ENCODE data around the gene ASCL3. TPM values are rescaled to one million over a fixed set of nuclear protein-coding genes. Genes with fewer than 3 reads are reported as not detected.
"Not testable (repeated sequence)": the region's sequence is repeated elsewhere in the genome, so short reads cannot be mapped to it uniquely, and the experiment has no call there.

ASCL3 gene
- total RNA-seq, 1 donor from 2014 or later: not detected

GRCh38 chr11:8911029-8911823 is 31.6 kb downstream of the ASCL3 start, which contains the start of gene AKIP1:
Gene AKIP1, plus strand, starts transcription at chr11:8911189. Its CDS starts 261 bp downstream, at chr11:8911450.
- intact Hi-C loops (cut with micrococcal nuclease): loop anchor here (1.0 to 10.0 kb wide), 6 partner anchors 53 to 844 kb away; partner anchors contain the start of genes IPO7, NRIP3, RPL27A and TMEM9B

- intact Hi-C loops (cut with micrococcal nuclease): loop anchor here (1.0 to 10.0 kb wide), 6 partner anchors 54 to 844 kb away; partner anchors contain the start of genes IPO7, NRIP3, RPL27A and TMEM9B
Measured at GRCh38 chr11:8910649-8911026, 32.2 kb downstream of the ASCL3 start.

- intact Hi-C loops (cut with micrococcal nuclease): no loop called here
Measured at GRCh38 chr11:8908099-8908498, 34.7 kb downstream of the ASCL3 start.

- intact Hi-C loops (cut with micrococcal nuclease): no loop called here
Measured at GRCh38 chr11:8907116-8907515, 35.7 kb downstream of the ASCL3 start.

- intact Hi-C loops (cut with micrococcal nuclease): no loop called here
Measured at GRCh38 chr11:8905528-8906165, 37.2 kb downstream of the ASCL3 start.

GRCh38 chr11:8899119-8899753 is 43.6 kb downstream of the ASCL3 start:
- intact Hi-C loops (cut with micrococcal nuclease): no loop called here

- intact Hi-C loops (cut with micrococcal nuclease): not testable (repeated sequence)
Measured at GRCh38 chr11:8891185-8891584, 51.6 kb downstream of the ASCL3 start.

Other genes with a start within 250 kb of the ASCL3 start
- 19.2 and 21.4 TPM in 2 replicates for gene AKIP1, start 31.8 kb downstream of the ASCL3 start, total RNA-seq
- gene C11orf16, start 10.1 kb downstream of the ASCL3 start, total RNA-seq: not detected in 2 replicates
- 31.8 and 32.9 TPM in 2 replicates for gene TMEM9B, start 21.4 kb upstream of the ASCL3 start, total RNA-seq
- 5.0 and 5.3 TPM in 2 replicates for gene NRIP3, start 61.0 kb upstream of the ASCL3 start, total RNA-seq
- 0.23 and 0.34 TPM in 2 replicates for gene SCUBE2, start 148.6 kb upstream of the ASCL3 start, total RNA-seq

Data from T-helper 2 cell treated with Interferon-gamma antibody and Interleukin-4, amounts not matched to agents 100 ng/mL and 5 ng/mL, for 36 hours (primary cell).